ENCODE measurements around the gene HNRNPUL1. TPM values are rescaled to one million over a fixed set of nuclear protein-coding genes. Genes with fewer than 3 reads are reported as not detected.

The HNRNPUL1 gene
- total RNA-seq, 1 experiment from 2014 or later, result 201 TPM

GRCh38 chr19:41330481-41330880, 66.3 kb downstream of the HNRNPUL1 start:
- Histone ChIP-seq H3K79me2 (ENCODE audit: insufficient read depth, low read length) (no peaks in the 10 kb centered on the region), H3K27ac (ENCODE audit: low read depth, low read length) (no peak overlapping the region), H2AFZ (ENCODE audit: low read depth, low read length, poor library complexity, severe bottlenecking) (no peak overlapping the region), H3K9me2 (ENCODE audit: insufficient read depth) (no peaks in the 10 kb centered on the region), H3K9ac (ENCODE audit: low read length) (no peak overlapping the region), H3K36me3 (ENCODE audit: control insufficient read depth in 1 of 2, insufficient read depth in 2 of 2, low read length in 2 of 2) (peaks cover 0 to 8% of the 10 kb centered on the region in 2 experiments; a peak in 1 of 4 replicates), H3K4me2 (ENCODE audit: low read length) (no peak overlapping the region), H4K20me1 (ENCODE audit: insufficient read depth) (no peaks in the 10 kb centered on the region), H3K4me3 (replicated peaks in 1 of 2; ENCODE audit: low read depth in 1 of 2, low read length in 2 of 2) (no peak overlapping the region), H3K27me3 (ENCODE audit: insufficient read depth, low read length) (no peaks in the 10 kb centered on the region), H3K4me1 (ENCODE audit: control insufficient read depth in 1 of 2, insufficient read depth in 2 of 2, low read length in 2 of 2) (peaks cover 8 to 24% of the 10 kb centered on the region in 2 experiments; a peak in 3 of 4 replicates), H3K9me3 (ENCODE audit: control insufficient read depth in 1 of 2, insufficient read depth in 1 of 2, low read depth in 1 of 2, low read length in 2 of 2) (no peaks in the 10 kb centered on the region)
- ChIA-PET RAD21 (ENCODE audit: low non-redundant PET in 1 of 2, low total read pairs in 2 of 2, uncharacterized antibody in 2 of 2, unreplicated experiment in 2 of 2) (no interaction called here), CTCF (no interaction called here), POLR2A (no interaction called here)
- no TSS peak for BruUV-seq (replicated peaks)
- TF ChIP-seq YY1 (IDR thresholded peaks at IDR 0.05; ENCODE audit: extremely low read depth, insufficient replicate concordance, low read depth, low read length) (no peak), RAD21 (IDR thresholded peaks at IDR 0.05; ENCODE audit: low read depth) (no peak), ELF1 (IDR thresholded peaks at IDR 0.05; ENCODE audit: borderline replicate concordance, low read depth) (no peak), TCF7L2 (IDR thresholded peaks at IDR 0.05; ENCODE audit: borderline replicate concordance, extremely low read depth, insufficient read depth, insufficient read length) (no peak), CBX3 (IDR thresholded peaks at IDR 0.05; ENCODE audit: low read depth) (no peak), EZH2 (IDR thresholded peaks at IDR 0.05) (no peak), MAX (IDR thresholded peaks at IDR 0.05) (no peak), JUND (IDR thresholded peaks at IDR 0.05) (no peak), ZFX (IDR thresholded peaks at IDR 0.05) (no peak), EZH2phosphoT487 (IDR thresholded peaks at IDR 0.05; ENCODE audit: borderline replicate concordance) (no peak), REST (IDR thresholded peaks at IDR 0.05; ENCODE audit: low read depth) (no peak), ATF3 (IDR thresholded peaks at IDR 0.05) (no peak), CEBPB (IDR thresholded peaks at IDR 0.05; ENCODE audit: low read depth) (no peak), SRF (IDR thresholded peaks at IDR 0.05; ENCODE audit: low read depth) (no peak)
- intact Hi-C loops (cut with micrococcal nuclease), result no loop called here
- no peak for DNase-seq (ENCODE audit: low read depth, low spot score)
- ATAC-seq, result no peak

Data from HCT116 (cell line).